Common myeloid progenitor, CD34-positive (primary cell): ENCODE results near the gene ACOXL.

Experiments used
- CTCF ChIA-PET: fragments of 350-600 bp; sonication (Branson Sonifier 250); formaldehyde crosslinking; loops from one replicate; lab custom pipeline; 2021; ENCODE audit warnings: antibody characterized with exemption; lab: Charles Lee
- POLR2A ChIA-PET: fragments of 350-600 bp; sonication (Branson Sonifier 250); formaldehyde crosslinking; loops from one replicate; lab custom pipeline; 2021; ENCODE audit warnings: antibody characterized with exemption; lab: Charles Lee
- DNase-seq, 3 donors: peaks; one replicate each; pipeline versions ENCODE4 v3.0.0 to v3.0.0-alpha.2; 2013
- H3K27ac ChIP-seq, 2 experiments: 1 replicate in 1 of 2; 2 replicates in 1 of 2; pipeline ENCODE4 v1.7.0; 2013; ENCODE audit warnings: inconsistent platforms in 2 of 2, low read length in 2 of 2, mild to moderate bottlenecking in 2 of 2, low read depth in 1 of 2, moderate library complexity in 1 of 2; ENCODE audit not compliant: severe bottlenecking in 2 of 2, insufficient read depth in 1 of 2, poor library complexity in 1 of 2
- H3K27me3 ChIP-seq, 5 experiments: replicated peaks in 2 of 5; 1 replicate in 3 of 5; 2 replicates in 2 of 5; pipeline versions ENCODE4 v1.6.1 to v1.7.0; 2013; ENCODE audit warnings: low read length in 4 of 5, mild to moderate bottlenecking in 2 of 5, moderate library complexity in 2 of 5, inconsistent platforms in 1 of 5; ENCODE audit not compliant: insufficient read depth in 5 of 5, control insufficient read depth in 4 of 5
- H3K36me3 ChIP-seq, 4 experiments: 1 replicate in 2 of 4; 2 replicates in 2 of 4; pipeline versions ENCODE4 v1.6.1 to v1.7.0; 2013; ENCODE audit warnings: low read length in 3 of 4, control low read depth in 1 of 4, mild to moderate bottlenecking in 1 of 4; ENCODE audit not compliant: control insufficient read depth in 4 of 4, insufficient read depth in 4 of 4
- H3K4me1 ChIP-seq, 4 experiments: 1 replicate in 3 of 4; 2 replicates in 1 of 4; pipeline versions ENCODE4 v1.6.1 to v1.7.1; 2013; ENCODE audit warnings: low read length in 3 of 4, mild to moderate bottlenecking in 3 of 4, control low read depth in 1 of 4, inconsistent platforms in 1 of 4, moderate library complexity in 1 of 4; ENCODE audit not compliant: control insufficient read depth in 4 of 4, insufficient read depth in 4 of 4; ENCODE audit errors: control extremely low read depth in 1 of 4
- H3K4me3 ChIP-seq, 7 experiments: 1 replicate in 4 of 7; 2 replicates in 3 of 7; pipeline versions ENCODE4 v1.5.1 to v1.7.0; 2013; ENCODE audit warnings: mild to moderate bottlenecking in 7 of 7, low read length in 6 of 7, moderate library complexity in 6 of 7, inconsistent platforms in 2 of 7, low read depth in 2 of 7, control low read depth in 1 of 7; ENCODE audit not compliant: insufficient read depth in 4 of 7, control insufficient read depth in 1 of 7; ENCODE audit errors: extremely low read depth in 1 of 7
- H3K9me3 ChIP-seq, 5 experiments: 1 replicate in 4 of 5; 2 replicates in 1 of 5; pipeline versions ENCODE4 v1.6.1 to v1.7.1; 2013; ENCODE audit warnings: low read length in 4 of 5, mild to moderate bottlenecking in 2 of 5, inconsistent platforms in 1 of 5, low read depth in 1 of 5, moderate library complexity in 1 of 5; ENCODE audit not compliant: control insufficient read depth in 4 of 5, insufficient read depth in 2 of 5; ENCODE audit errors: control extremely low read depth in 1 of 5
- WGBS: methylation state at CpG from one replicate; pipeline ENCODE4 v1.1.5; 2013; ENCODE audit not compliant: insufficient coverage; 5-methylcytosine and 5-hydroxymethylcytosine counted together

Gene ACOXL

DNA sequence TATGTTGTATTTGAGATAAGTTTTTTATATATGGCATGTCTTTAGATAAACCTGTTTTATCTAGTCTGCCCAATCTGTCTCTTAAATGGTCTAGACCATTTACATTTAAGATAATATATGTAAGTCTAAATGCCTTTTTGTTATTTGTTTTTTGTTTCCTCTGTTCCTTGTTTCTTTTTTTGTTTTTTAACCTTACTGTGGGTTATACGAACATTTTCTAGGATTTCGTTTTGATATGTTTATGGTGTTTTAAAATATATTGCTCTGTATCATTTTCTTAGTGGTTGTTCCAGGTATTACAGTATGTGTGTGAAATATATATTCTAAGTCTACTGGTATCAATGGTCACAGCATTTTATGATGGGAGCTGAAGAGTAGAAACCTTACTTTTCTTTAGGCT lies 401.7 kb downstream of the ACOXL start:
- CTCF ChIA-PET, result interaction anchor here (0.9 to 1.2 kb wide), 3 partner anchors 8 to 17 kb away, joined by 3 to 4 read pairs (median 4); no protein-coding TSS in a partner anchor
- WGBS, result no CpG with 5 or more reads among the region's 2 CpGs
- DNase-seq, result no peak

DNA sequence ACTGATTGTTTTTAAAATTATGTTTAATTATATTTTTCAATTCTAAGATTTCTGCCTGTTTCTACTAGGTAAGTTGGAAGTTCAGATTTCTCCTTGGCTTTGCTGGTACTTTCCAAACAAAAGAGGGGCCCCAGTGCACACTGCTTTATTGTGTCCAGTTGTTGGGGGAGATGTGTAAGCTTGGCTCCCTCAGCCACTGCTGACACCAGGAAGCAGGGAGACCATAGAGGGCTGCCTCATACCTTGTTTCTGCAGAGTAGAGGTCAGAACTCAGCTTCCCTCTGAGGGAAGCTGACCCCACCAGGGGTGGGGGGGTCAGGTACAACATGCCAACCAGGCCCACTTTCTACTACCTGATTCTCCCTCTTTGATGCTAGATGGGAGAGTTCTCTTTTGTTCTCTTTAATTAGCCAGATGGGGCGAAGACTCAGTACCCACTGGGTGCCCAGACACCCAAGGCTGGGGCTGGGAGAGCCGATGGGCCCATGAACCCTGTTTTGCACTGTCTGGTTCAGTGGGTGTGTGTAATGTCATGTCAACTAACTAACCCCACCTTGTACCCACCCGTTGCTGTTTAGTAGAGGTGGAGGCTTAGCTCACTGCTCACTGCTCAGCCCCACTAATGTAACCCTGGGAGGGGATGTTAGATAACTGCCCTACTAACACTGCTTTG lies 403.0 kb downstream of the ACOXL start:
- CTCF ChIA-PET, result interaction anchor here (0.6 to 2.5 kb wide), 3 partner anchors 11 to 22 kb away, joined by 4 to 8 read pairs (median 4); no protein-coding TSS in a partner anchor
- POLR2A ChIA-PET, result no interaction called here
- Histone ChIP-seq H3K9me3 (no peaks in the 10 kb centered on the region), H3K27ac (no peak overlapping the region), H3K36me3 (peaks cover 0 to 4% (median 0%) of the 10 kb centered on the region in 4 experiments), H3K27me3 (no peaks in the 10 kb centered on the region), H3K4me3 (no peak overlapping the region), H3K4me1 (peaks cover 0 to 11% (median 7%) of the 10 kb centered on the region in 4 experiments)
- DNase-seq, result no peak
- WGBS, result no CpG with 5 or more reads among the region's 3 CpGs

More for the DNA sequence above, 401.7 kb downstream of the ACOXL start:
- Histone ChIP-seq H3K27me3 (no peaks in the 10 kb centered on the region), H3K27ac (no peak overlapping the region), H3K4me1 (peaks cover 0 to 11% (median 7%) of the 10 kb centered on the region in 4 experiments), H3K4me3 (no peak overlapping the region), H3K9me3 (no peaks in the 10 kb centered on the region), H3K36me3 (no peaks in the 10 kb centered on the region)
- POLR2A ChIA-PET, result no interaction called here

DNA sequence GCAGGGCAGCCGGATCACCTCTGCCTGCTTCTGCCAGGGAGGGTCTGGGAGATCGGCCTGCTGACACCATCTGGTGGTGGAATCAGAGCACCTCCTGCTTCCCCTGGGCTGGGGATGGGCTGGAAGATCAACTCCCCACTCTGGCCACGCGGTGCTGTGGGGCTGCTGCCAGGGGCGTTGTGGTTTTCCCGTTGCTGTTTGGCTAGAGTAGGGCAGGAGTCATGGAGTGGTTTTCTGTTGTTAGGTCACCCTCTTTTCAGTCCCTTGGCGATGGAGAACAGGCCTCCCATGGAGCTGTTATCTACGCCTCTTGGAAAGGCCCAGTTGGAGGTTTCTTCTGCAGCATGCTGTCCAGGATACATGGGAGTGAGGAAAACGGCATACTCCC lies 403.5 kb downstream of the ACOXL start:
- ChIA-PET POLR2A (no interaction called here), CTCF (interaction anchor here (1.9 to 2.5 kb wide), 2 partner anchors 19 to 22 kb away, joined by 4 to 8 read pairs; no protein-coding TSS in a partner anchor)
- Histone ChIP-seq H3K36me3 (peaks cover 0 to 4% (median 0%) of the 10 kb centered on the region in 4 experiments), H3K9me3 (no peaks in the 10 kb centered on the region), H3K27ac (no peak overlapping the region), H3K4me3 (no peak overlapping the region), H3K27me3 (no peaks in the 10 kb centered on the region), H3K4me1 (peaks cover 0 to 11% (median 7%) of the 10 kb centered on the region in 4 experiments)
- peak; percentile 50 to 59 (median 56) for DNase-seq
- WGBS, result 26% methylated on average over 6 of the region's 9 CpGs

GRCh38 chr2:111138839-111139238 lies 406.5 kb downstream of the ACOXL start:
- H3K27ac ChIP-seq, result no peak overlapping the region
- WGBS, result 100% methylated on average over 3 of the region's 5 CpGs
- ChIA-PET CTCF (interaction anchor here (1.2 kb wide), 2 partner anchors 9 to 13 kb away, joined by 4 read pairs; no protein-coding TSS in a partner anchor), POLR2A (no interaction called here)
- DNase-seq, result no peak
- no peaks in the 10 kb centered on the region for H3K9me3 ChIP-seq
- H3K36me3 ChIP-seq, result peaks cover 0 to 4% (median 0%) of the 10 kb centered on the region in 4 experiments
- peaks cover 0 to 2% (median 0%) of the 10 kb centered on the region in 5 experiments for H3K27me3 ChIP-seq
- no peak overlapping the region for H3K4me3 ChIP-seq
- H3K4me1 ChIP-seq, result peaks cover 0 to 11% (median 7%) of the 10 kb centered on the region in 4 experiments

DNA sequence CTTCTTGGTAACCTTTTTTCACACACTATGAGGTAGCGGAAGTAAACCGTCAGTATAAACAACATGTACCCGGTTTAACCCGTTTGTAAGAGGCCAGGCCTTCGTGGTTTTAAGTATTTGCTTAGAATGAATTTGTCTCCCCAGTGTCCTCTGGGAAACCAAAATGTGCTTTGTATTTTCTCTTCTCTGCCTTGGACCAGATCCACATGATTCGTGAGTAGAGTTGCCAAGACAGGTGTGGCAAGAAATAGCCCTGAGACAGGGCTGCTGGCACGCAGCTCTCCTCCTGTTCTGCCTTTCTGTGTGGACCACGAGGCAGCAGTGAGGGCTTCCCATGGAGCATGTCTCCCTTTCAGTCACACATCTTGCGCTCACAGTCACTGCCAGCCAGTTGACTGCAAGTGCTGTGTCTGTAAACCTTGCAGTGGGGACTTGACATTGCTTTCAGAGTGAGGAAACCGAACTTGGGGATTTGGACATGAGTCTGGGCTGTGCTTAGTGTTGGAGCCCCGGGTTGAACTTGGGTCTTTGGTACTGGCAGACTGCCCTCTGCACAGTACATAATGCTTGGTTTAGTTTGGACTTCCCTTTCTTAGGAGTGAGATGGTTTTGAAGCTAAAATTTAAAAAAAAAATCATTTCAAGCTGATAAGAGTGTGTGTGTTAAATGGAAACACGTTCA lies 407.4 kb downstream of the ACOXL start:
- CTCF ChIA-PET, result interaction anchor here (1.2 kb wide), 1 partner anchor 14 kb away, joined by 4 read pairs; no protein-coding TSS in a partner anchor
- POLR2A ChIA-PET, result no interaction called here
- H3K4me3 ChIP-seq, result no peak overlapping the region
- H3K9me3 ChIP-seq, result no peaks in the 10 kb centered on the region
- H3K27me3 ChIP-seq, result peaks cover 0 to 2% (median 0%) of the 10 kb centered on the region in 5 experiments
- H3K4me1 ChIP-seq, result peaks cover 0 to 11% (median 7%) of the 10 kb centered on the region in 4 experiments
- H3K27ac ChIP-seq, result no peak overlapping the region
- 88% methylated on average over 11 of the region's 12 CpGs for WGBS
- H3K36me3 ChIP-seq, result peaks cover 0 to 4% (median 0%) of the 10 kb centered on the region in 4 experiments
- no peak for DNase-seq

DNA sequence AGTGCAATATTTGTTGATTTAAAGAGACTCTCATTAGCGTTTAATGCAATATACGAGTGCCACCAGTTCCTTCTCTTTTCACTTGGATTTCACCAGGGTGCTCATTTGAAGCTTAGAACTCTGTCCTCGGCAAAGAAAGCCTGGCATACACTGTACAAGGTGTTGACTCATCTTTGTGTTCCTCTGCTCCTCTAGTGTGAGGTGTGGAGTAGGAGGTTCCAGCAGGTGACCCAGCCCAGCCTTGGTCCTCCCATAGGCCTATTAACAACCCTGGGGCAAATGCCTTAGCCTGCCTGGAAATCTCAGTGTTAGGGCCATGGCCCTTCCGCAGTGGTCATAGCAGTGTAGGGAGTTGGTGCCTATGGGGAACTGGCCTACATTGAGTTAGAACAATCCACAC lies 408.4 kb downstream of the ACOXL start:
- Histone ChIP-seq H3K27ac (no peak overlapping the region), H3K36me3 (peaks cover 0 to 4% (median under 1%) of the 10 kb centered on the region in 4 experiments), H3K4me1 (peaks cover 0 to 5% (median 2%) of the 10 kb centered on the region in 4 experiments), H3K4me3 (no peak overlapping the region), H3K27me3 (peaks cover 0 to 4% (median 0%) of the 10 kb centered on the region in 5 experiments), H3K9me3 (no peaks in the 10 kb centered on the region)
- ChIA-PET POLR2A (interaction anchor here (0.6 kb wide), 1 partner anchor 921 kb away, joined by 3 read pairs; no protein-coding TSS in a partner anchor), CTCF (no interaction called here)
- DNase-seq, result no peak
- 95% methylated on average over 3 of the region's 4 CpGs for WGBS
